ENCODE data around the gene UMODL1.

GRCh38 chr21:42165901-42166300 is 94.8 kb downstream of the UMODL1 start:
- TF ChIP-seq, protein P1, sequence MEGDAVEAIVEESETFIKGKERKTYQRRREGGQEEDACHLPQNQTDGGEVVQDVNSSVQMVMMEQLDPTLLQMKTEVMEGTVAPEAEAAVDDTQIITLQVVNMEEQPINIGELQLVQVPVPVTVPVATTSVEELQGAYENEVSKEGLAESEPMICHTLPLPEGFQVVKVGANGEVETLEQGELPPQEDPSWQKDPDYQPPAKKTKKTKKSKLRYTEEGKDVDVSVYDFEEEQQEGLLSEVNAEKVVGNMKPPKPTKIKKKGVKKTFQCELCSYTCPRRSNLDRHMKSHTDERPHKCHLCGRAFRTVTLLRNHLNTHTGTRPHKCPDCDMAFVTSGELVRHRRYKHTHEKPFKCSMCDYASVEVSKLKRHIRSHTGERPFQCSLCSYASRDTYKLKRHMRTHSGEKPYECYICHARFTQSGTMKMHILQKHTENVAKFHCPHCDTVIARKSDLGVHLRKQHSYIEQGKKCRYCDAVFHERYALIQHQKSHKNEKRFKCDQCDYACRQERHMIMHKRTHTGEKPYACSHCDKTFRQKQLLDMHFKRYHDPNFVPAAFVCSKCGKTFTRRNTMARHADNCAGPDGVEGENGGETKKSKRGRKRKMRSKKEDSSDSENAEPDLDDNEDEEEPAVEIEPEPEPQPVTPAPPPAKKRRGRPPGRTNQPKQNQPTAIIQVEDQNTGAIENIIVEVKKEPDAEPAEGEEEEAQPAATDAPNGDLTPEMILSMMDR (IDR thresholded peaks at IDR 0.05), result no peak
- TF ChIP-seq POLR2A (IDR thresholded peaks at IDR 0.05), result no peak

Data from tibial nerve (tissue), 3 donors.